Activated CD4-positive, CD25-positive, alpha-beta regulatory T cell treated with anti-CD3 and anti-CD28 coated beads, Interleukin-2, amount 50 U/mL, for 16 hours (primary cell): ENCODE measurements around the gene MID1.

Experiments used
- DNase-seq: peaks from one replicate; pipeline ENCODE4 v3.0.0-alpha.2; 2020; ENCODE audit warnings: low read depth, low spot score

Gene MID1

DNA sequence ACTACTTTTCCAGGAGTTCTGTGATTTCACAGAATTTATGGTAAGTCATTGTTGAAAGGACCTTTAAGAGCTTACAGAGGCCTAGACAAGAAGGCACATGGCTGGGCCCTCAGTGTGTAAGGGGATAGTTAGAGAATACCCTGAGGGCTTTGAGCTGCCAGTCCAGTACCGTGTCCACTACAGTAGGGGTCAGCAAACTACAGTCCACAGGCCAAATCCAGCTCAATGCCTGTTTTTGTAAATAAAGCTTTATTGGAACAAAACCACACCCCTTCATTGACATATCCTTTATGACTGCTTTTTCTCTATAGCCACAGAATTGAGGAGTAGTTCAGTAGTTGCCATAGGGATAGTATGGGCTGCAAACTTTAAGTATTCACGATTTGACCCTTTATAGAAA, 176.2 kb downstream of the MID1 start:
- DNase-seq: no peak

DNA sequence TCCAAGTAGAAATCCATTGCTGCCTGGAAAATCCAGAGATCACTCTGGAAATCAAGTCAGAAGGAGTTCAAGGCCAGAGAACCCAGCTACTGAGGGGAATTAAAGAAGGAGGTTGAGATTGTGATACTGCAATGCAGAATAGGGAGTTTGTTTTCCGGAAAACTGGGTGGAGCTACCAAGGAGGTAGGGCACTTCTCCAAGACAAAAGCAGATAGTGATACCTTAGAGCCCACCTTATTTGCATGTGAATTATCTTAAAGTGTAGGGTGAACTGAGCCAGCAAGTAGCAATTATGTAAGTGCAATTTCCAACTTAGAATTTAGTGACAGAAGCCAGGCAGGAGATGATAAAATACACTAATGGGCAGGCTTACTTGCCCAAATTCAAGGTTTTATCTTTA, 178.9 kb downstream of the MID1 start:
- DNase-seq: no peak

GRCh38 chrX:10433296-10433965, 187.0 kb downstream of the MID1 start:
- no peak for DNase-seq

GRCh38 chrX:10429908-10430307, 190.5 kb downstream of the MID1 start:
- no peak for DNase-seq

DNA sequence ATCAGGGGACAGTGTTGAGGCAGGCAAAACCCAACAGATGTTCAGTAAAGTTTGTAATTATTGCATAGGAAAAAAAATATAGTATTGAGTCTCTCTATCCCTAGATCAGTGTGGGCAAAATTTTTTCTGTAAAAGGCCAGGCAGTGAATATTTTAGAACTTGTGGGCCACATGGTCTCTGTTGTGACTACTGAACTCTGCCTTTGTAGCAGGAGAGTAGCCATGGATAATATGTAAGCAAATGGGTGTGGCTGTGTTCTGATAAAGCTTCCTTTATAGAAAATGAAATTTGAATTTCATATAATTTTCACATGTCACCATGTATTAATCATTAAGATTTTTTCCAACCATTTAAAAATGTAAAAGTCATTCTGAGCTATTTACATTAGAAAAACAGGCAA, 193.1 kb downstream of the MID1 start:
- no peak for DNase-seq

GRCh38 chrX:10423716-10424115, 196.7 kb downstream of the MID1 start:
- DNase-seq: no peak

DNA sequence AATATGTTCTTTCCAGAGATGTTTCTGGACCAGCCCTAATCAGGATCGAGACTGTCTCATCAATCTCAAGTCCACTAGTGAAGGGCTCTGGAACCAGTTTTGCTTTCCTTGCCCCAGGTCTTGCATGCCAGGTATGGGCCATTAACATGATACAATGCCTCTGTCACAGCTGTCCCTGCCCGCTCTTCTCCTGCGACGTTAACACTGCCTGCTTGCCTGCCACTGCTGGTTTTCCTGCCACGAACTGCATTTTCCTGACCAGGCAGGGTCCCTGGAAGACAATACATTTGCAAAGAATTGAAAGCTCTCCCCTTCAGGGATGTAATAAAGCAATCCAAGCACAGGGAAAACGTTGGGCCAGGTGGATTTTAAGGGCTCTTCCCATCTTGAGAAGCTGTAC, 200.3 kb downstream of the MID1 start:
- no peak for DNase-seq

DNA sequence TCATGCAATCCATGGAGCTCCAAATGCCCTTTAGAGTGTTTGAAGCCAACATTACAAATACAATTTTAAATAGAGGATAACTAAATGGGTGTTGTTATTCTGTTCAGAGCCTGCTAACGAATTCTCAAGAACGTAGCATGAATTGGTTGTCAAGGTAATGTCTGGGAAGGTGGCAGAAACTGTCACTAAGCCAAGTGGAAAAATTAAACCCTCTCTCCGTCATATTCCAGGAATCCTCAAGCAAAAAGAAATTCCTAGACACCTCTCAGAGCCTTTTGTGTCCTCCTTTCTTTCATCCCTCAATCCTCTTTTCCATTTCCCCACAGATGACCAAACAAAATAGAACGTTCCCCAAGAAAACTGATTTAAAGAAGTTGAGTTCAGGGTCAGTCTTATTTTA, 204.0 kb downstream of the MID1 start:
- DNase-seq: no peak

GRCh38 chrX:10415306-10416001, 204.9 kb downstream of the MID1 start:
- DNase-seq: no peak

- DNase-seq: no peak
Observed at GRCh38 chrX:10414862-10415261, 205.5 kb downstream of the MID1 start.

- DNase-seq: no peak
Observed at GRCh38 chrX:10414156-10414824, 206.1 kb downstream of the MID1 start.

- DNase-seq: no peak
Observed at GRCh38 chrX:10404436-10404835, 215.9 kb downstream of the MID1 start.

DNA sequence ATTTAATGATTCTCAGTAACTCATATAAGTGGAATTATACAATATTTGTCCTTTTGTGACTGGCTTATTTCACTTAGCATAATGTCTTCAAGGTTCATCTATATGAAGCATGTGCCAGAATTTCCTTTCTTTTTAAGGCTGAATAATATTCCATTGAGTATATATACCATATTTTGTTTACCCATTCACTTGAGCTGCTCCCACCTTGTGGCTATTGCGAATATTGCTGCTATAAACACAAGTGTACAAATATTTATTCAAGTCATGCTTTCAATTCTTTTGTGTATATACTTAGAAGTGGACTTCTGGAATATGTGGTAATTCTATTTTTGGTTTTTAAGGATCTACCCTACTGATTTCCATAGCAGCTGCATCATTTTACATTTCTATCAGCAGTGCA, 219.1 kb downstream of the MID1 start:
- no peak for DNase-seq

DNA sequence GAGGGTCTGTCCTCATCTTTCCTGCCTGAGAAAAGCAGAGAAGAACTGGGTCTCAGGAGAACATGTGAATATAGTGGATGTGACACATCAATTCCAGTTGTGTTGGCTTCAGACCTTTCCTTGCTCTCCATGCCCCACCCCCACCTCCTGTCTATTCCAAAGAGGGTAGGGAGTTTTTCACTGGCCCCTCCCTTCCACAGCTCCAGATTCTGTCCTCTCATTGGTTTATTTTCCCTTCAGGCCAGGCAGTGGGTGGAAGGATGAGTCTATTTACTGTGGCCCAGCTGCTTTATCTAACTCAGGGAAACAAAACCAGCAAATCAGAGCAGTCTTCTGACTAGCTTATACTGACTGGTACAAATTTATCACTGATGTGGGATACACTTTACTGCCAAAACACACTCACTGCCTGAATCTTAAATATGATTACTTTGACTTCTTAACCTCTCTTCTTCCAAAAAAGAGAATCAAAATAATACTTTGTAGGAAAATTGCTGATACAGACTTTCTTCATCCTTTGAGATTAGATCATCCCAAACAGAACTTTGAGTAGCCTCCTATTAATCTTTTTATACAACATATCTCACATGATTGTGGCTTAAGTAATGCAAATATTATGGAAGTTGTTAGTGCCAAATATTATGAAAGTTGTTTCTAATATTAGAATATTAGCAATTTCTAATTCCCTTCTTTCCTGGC, 221.2 kb downstream of the MID1 start:
- no peak for DNase-seq

DNA sequence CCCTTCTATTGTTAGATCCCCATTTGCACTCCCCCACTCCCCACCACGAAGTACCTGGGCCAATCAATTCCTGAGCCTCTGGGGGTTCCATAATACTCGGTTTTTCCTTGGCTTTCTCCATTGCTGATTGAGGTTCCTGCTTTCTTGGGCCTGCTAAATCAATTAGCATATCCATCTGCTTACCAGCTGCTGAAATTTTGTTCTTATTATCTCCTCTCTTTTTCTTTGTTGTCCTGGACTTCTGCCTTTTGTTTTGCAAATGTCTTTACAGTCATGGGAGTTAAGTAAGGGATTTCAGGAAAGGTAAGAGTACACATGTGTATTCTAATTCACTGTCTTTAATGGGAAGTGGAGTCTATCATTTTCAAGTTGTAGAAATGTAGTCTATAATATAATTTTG, 222.2 kb downstream of the MID1 start:
- DNase-seq: no peak

- no peak for DNase-seq
Observed at GRCh38 chrX:10397349-10397748, 223.0 kb downstream of the MID1 start.

GRCh38 chrX:10395643-10396042, 224.7 kb downstream of the MID1 start:
- DNase-seq: no peak
